Measurements from ENCODE around the gene UNC80.

The UNC80 gene

GRCh38 chr2:210034087-210034683 lies 262.6 kb downstream of the UNC80 start:
- no peak for DNase-seq

GRCh38 chr2:210035679-210036078 lies 264.0 kb downstream of the UNC80 start:
- no peak for DNase-seq

GRCh38 chr2:210038078-210038477 lies 266.4 kb downstream of the UNC80 start:
- DNase-seq: no peak

- no peak for DNase-seq
These were observed 275.3 kb downstream of the UNC80 start for GRCh38 chr2:210046851-210047500.
